Measurements from ENCODE around the gene GAS2L3.

GAS2L3 gene

DNA sequence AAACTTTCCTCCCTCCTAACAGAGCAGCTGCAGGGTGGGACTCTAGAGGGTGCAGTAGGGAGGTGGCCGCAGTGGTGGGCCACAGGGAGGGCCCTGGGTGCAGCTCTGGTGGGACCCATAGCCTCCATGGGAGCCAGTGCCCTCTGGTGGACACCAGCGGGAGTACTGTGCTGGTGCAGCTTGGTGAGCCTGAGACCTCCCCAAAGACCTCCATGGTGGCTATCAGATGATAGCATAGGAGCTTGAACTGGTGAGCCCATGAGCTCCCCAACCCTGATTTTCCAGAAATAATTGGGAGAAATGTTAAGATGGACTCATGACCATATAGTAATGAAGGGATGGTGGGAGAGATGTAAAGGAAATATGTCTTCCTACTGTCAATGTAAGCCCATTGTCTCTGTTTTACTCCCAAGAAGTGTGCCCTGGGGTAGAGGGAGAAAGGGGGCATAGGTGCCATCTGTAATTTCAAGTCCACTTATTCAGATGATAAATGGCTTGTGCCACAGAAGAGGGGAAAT is 98.7 kb downstream of the GAS2L3 start:
- DNase-seq (ENCODE audit: low read depth in 1 of 2, low spot score in 1 of 2): peak; percentile 3 to 6
- peaks cover 3% of the 10 kb centered on the region for H3K27me3 ChIP-seq (ENCODE audit: insufficient read depth, poor library complexity, severe bottlenecking)
- no peak overlapping the region for H3K27ac ChIP-seq (replicated peaks)
- H3K4me3 ChIP-seq (replicated peaks; ENCODE audit: insufficient read depth, low read length): no peak overlapping the region
- TF ChIP-seq, protein P1, sequence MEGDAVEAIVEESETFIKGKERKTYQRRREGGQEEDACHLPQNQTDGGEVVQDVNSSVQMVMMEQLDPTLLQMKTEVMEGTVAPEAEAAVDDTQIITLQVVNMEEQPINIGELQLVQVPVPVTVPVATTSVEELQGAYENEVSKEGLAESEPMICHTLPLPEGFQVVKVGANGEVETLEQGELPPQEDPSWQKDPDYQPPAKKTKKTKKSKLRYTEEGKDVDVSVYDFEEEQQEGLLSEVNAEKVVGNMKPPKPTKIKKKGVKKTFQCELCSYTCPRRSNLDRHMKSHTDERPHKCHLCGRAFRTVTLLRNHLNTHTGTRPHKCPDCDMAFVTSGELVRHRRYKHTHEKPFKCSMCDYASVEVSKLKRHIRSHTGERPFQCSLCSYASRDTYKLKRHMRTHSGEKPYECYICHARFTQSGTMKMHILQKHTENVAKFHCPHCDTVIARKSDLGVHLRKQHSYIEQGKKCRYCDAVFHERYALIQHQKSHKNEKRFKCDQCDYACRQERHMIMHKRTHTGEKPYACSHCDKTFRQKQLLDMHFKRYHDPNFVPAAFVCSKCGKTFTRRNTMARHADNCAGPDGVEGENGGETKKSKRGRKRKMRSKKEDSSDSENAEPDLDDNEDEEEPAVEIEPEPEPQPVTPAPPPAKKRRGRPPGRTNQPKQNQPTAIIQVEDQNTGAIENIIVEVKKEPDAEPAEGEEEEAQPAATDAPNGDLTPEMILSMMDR (IDR thresholded peaks at IDR 0.05; ENCODE audit: insufficient read depth, low read length): peak; percentile 45
- TF ChIP-seq, protein P2, sequence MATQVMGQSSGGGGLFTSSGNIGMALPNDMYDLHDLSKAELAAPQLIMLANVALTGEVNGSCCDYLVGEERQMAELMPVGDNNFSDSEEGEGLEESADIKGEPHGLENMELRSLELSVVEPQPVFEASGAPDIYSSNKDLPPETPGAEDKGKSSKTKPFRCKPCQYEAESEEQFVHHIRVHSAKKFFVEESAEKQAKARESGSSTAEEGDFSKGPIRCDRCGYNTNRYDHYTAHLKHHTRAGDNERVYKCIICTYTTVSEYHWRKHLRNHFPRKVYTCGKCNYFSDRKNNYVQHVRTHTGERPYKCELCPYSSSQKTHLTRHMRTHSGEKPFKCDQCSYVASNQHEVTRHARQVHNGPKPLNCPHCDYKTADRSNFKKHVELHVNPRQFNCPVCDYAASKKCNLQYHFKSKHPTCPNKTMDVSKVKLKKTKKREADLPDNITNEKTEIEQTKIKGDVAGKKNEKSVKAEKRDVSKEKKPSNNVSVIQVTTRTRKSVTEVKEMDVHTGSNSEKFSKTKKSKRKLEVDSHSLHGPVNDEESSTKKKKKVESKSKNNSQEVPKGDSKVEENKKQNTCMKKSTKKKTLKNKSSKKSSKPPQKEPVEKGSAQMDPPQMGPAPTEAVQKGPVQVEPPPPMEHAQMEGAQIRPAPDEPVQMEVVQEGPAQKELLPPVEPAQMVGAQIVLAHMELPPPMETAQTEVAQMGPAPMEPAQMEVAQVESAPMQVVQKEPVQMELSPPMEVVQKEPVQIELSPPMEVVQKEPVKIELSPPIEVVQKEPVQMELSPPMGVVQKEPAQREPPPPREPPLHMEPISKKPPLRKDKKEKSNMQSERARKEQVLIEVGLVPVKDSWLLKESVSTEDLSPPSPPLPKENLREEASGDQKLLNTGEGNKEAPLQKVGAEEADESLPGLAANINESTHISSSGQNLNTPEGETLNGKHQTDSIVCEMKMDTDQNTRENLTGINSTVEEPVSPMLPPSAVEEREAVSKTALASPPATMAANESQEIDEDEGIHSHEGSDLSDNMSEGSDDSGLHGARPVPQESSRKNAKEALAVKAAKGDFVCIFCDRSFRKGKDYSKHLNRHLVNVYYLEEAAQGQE (IDR thresholded peaks at IDR 0.05; ENCODE audit: insufficient replicate concordance, low read depth): no peak

DNA sequence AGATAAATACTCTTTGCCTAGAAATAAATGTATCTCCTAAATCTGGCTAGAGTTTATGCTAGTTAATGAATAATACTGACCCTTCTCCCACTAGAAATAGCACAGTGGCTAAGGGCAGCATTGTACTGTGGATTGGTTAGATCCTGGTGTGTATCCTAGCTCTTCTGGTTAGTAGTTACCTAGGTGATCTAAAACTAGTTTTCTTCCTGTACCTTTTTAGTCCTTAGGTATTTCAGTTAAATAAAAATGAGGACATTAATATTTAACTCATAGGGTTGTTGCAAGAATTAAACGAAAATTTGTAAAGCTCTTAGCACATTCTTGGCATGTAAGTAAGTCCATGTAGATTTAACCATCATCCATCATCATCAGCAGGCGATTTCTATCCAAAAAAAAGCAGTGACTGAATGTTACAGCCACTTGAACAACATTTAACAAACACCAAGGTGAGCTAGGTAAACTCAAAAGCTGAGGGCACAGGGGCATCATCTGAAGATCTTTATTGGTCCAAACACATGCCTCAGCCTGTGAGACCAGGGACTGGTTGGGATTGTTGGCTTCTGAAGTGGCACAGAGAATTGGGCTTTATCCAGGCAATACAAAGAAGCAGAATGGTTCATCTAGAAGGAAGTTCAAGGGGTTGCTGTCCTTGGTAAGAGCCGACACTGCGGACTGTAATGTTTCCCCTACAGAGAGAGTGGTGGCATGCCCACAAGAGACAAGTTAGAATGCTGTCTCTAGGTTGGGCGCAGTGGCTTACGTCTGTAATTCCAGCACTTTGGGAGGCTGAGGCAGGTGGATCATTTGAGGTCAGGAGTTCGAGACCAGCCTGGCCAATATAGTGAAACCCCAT is 100.8 kb downstream of the GAS2L3 start:
- Histone ChIP-seq H3K4me3 (replicated peaks; ENCODE audit: insufficient read depth, low read length) (no peak overlapping the region), H3K27ac (replicated peaks) (no peak overlapping the region), H3K27me3 (ENCODE audit: insufficient read depth, poor library complexity, severe bottlenecking) (peaks cover 3% of the 10 kb centered on the region)
- DNase-seq (ENCODE audit: low read depth in 1 of 2, low spot score in 1 of 2): no peak
- TF ChIP-seq, protein P1 (IDR thresholded peaks at IDR 0.05; ENCODE audit: insufficient read depth, low read length): no peak
- TF ChIP-seq GABPA (IDR thresholded peaks at IDR 0.05; ENCODE audit: low read depth) (no peak), SPI1 (IDR thresholded peaks at IDR 0.05; ENCODE audit: borderline replicate concordance, low read depth) (no peak), POLR2AphosphoS5 (IDR thresholded peaks at IDR 0.05; ENCODE audit: low read depth) (no peak)
- TF ChIP-seq, protein P2 (IDR thresholded peaks at IDR 0.05; ENCODE audit: insufficient replicate concordance, low read depth): no peak
